Measurements from ENCODE around the gene PRSS16. TPM values are rescaled to one million over a fixed set of nuclear protein-coding genes. Genes with fewer than 3 reads are reported as not detected.

Gene PRSS16
- total RNA-seq, 2 donors from 2014 or later, result 21.8 to 29.8 TPM

- no peak overlapping the region for H3K27ac ChIP-seq
- H3K4me3 ChIP-seq, result no peak overlapping the region
- TF ChIP-seq CTCF (IDR thresholded peaks at IDR 0.05), result no peak
- H3K9me3 ChIP-seq, result no peaks in the 10 kb centered on the region
- intact Hi-C loops (cut with DNase I), result no loop called here
- H3K9ac ChIP-seq (ENCODE audit: low read depth in 2 of 2, low read length in 2 of 2), result no peak overlapping the region
- no peaks in the 10 kb centered on the region for H3K36me3 ChIP-seq
- H3K4me1 ChIP-seq, result no peaks in the 10 kb centered on the region
- no peak for DNase-seq
- no peaks in the 10 kb centered on the region for H3K27me3 ChIP-seq
Measured at GRCh38 chr6:27224729-27225128, 22.8 kb upstream of the PRSS16 start.

- Histone ChIP-seq H3K4me3 (no peak overlapping the region), H3K27me3 (peaks cover 4% of the 10 kb centered on the region), H3K9me3 (no peaks in the 10 kb centered on the region), H3K9ac (ENCODE audit: low read depth in 2 of 2, low read length in 2 of 2) (no peak overlapping the region), H3K4me1 (no peaks in the 10 kb centered on the region), H3K27ac (no peak overlapping the region), H3K36me3 (no peaks in the 10 kb centered on the region)
- DNase-seq, result no peak
- no peak for TF ChIP-seq CTCF (IDR thresholded peaks at IDR 0.05)
- intact Hi-C loops (cut with DNase I), result no loop called here
Measured at GRCh38 chr6:27228963-27229477, 18.5 kb upstream of the PRSS16 start.

GRCh38 chr6:27230758-27231111, 16.8 kb upstream of the PRSS16 start:
- no peaks in the 10 kb centered on the region for H3K36me3 ChIP-seq
- no peak overlapping the region for H3K9ac ChIP-seq (ENCODE audit: low read depth in 2 of 2, low read length in 2 of 2)
- no peaks in the 10 kb centered on the region for H3K9me3 ChIP-seq
- no peaks in the 10 kb centered on the region for H3K4me1 ChIP-seq
- no peak for DNase-seq
- no peak for TF ChIP-seq CTCF (IDR thresholded peaks at IDR 0.05)
- H3K27me3 ChIP-seq, result peaks cover 5% of the 10 kb centered on the region
- no peak overlapping the region for H3K4me3 ChIP-seq
- no peak overlapping the region for H3K27ac ChIP-seq
- intact Hi-C loops (cut with DNase I), result no loop called here

GRCh38 chr6:27234576-27234975, 12.9 kb upstream of the PRSS16 start:
- H3K4me1 ChIP-seq, result no peaks in the 10 kb centered on the region
- no peak for TF ChIP-seq CTCF (IDR thresholded peaks at IDR 0.05)
- no peaks in the 10 kb centered on the region for H3K36me3 ChIP-seq
- H3K27me3 ChIP-seq, result peaks cover 25% of the 10 kb centered on the region
- no peaks in the 10 kb centered on the region for H3K9me3 ChIP-seq
- no peak overlapping the region for H3K9ac ChIP-seq (ENCODE audit: low read depth in 2 of 2, low read length in 2 of 2)
- intact Hi-C loops (cut with DNase I), result no loop called here
- H3K27ac ChIP-seq, result no peak overlapping the region
- no peak overlapping the region for H3K4me3 ChIP-seq
- DNase-seq, result no peak

- Histone ChIP-seq H3K9ac (ENCODE audit: low read depth in 2 of 2, low read length in 2 of 2) (no peak overlapping the region), H3K4me1 (no peaks in the 10 kb centered on the region), H3K27ac (no peak overlapping the region), H3K27me3 (peaks cover 24% of the 10 kb centered on the region), H3K36me3 (no peaks in the 10 kb centered on the region), H3K9me3 (no peaks in the 10 kb centered on the region), H3K4me3 (no peak overlapping the region)
- peak; percentile 37 for DNase-seq
- TF ChIP-seq CTCF (IDR thresholded peaks at IDR 0.05), result no peak
- intact Hi-C loops (cut with DNase I), result no loop called here
Measured at GRCh38 chr6:27237089-27237803, 10.3 kb upstream of the PRSS16 start.
